Measurements from ENCODE around the gene ZNF433.
A peak's percentile ranks its signal among the peaks of the same experiment; 100 is the strongest.
"Not testable (repeated sequence)": the region's sequence is repeated elsewhere in the genome, so short reads cannot be mapped to it uniquely, and the experiment has no call there.

ZNF433 gene

GRCh38 chr19:12035220-12036172, at the start of gene ZNF433:
Gene ZNF433, minus strand, starts transcription at chr19:12035679. Its CDS starts 140 bp downstream, at chr19:12035539.
- peak; percentile 83 to 91 for DNase-seq

GRCh38 chr19:12083336-12083735, 47.9 kb upstream of the ZNF433 start:
- DNase-seq: not testable (repeated sequence)

GRCh38 chr19:12077375-12077774, 41.9 kb upstream of the ZNF433 start:
- no peak for DNase-seq

GRCh38 chr19:12076331-12076730, 40.9 kb upstream of the ZNF433 start:
- DNase-seq: not testable (repeated sequence)

GRCh38 chr19:12075538-12076139, 40.2 kb upstream of the ZNF433 start:
- no peak for DNase-seq

GRCh38 chr19:12064590-12065538, 29.4 kb upstream of the ZNF433 start, which contains the start of gene ZNF844:
Gene ZNF844, plus strand, starts transcription at chr19:12064731. Its CDS starts 143 bp downstream, at chr19:12064874.
- peak; percentile 90 to 97 for DNase-seq

GRCh38 chr19:12055784-12056183, 20.3 kb upstream of the ZNF433 start:
- no peak for DNase-seq

GRCh38 chr19:12052497-12053169, 17.2 kb upstream of the ZNF433 start, which contains the start of gene ZNF878:
Gene ZNF878, minus strand, starts transcription at chr19:12052961. Its CDS starts 160 bp downstream, at chr19:12052801.
- DNase-seq: peak; percentile 82 to 84

GRCh38 chr19:12052091-12052496, 16.6 kb upstream of the ZNF433 start:
- DNase-seq: no peak

- no peak for DNase-seq
Measured at GRCh38 chr19:12047868-12048267, 12.4 kb upstream of the ZNF433 start.

- DNase-seq: no peak
Measured at GRCh38 chr19:12043752-12044422, 8.4 kb upstream of the ZNF433 start.

- no peak for DNase-seq
Measured at GRCh38 chr19:12042893-12043292, 7.4 kb upstream of the ZNF433 start.

- no peak for DNase-seq
Measured at GRCh38 chr19:12034620-12035019, 859 bp downstream of the ZNF433 start.

- no peak for DNase-seq
Measured at GRCh38 chr19:12034198-12034597, 1.3 kb downstream of the ZNF433 start.

GRCh38 chr19:12015753-12016116, 19.7 kb downstream of the ZNF433 start:
- DNase-seq: no peak

- no peak for DNase-seq
Measured at GRCh38 chr19:12015015-12015752, 20.3 kb downstream of the ZNF433 start.

- no peak for DNase-seq
Measured at GRCh38 chr19:12000152-12000981, 35.1 kb downstream of the ZNF433 start.

- no peak for DNase-seq
Measured at GRCh38 chr19:11995174-11995573, 40.3 kb downstream of the ZNF433 start.

GRCh38 chr19:11991921-11992320, 43.6 kb downstream of the ZNF433 start:
- not testable (repeated sequence) for DNase-seq

- no peak for DNase-seq
Measured at GRCh38 chr19:11989112-11989456, 46.4 kb downstream of the ZNF433 start.

Data from hippocampal formation (tissue), 2 donors.